ENCODE data around the gene KAT6B.

GRCh38 chr10:74934100-74934812 lies 107.9 kb downstream of the KAT6B start:
- no peak for TF ChIP-seq CTCF (IDR thresholded peaks at IDR 0.05; ENCODE audit: poor library complexity)
- TF ChIP-seq EZH2 (IDR thresholded peaks at IDR 0.05; ENCODE audit: borderline replicate concordance), result no peak

Measured in hepatocyte (in vitro differentiated cells).